OCI-LY3 (cell line): ENCODE results near the gene GRIN2A.

Experiments used
- H2AFZ ChIP-seq: fragments of 200-600, 300-600 bp; shearing (Covaris generic); 2 replicates; pipeline ENCODE4 v1.6.0; 2014; ENCODE audit warnings: antibody characterized with exemption, low read depth, low read length
- H3K27ac ChIP-seq: fragments of 200-600, 300-600 bp; sonication (generic); 2 replicates; pipeline ENCODE4 v1.5.1; 2014; ENCODE audit warnings: mild to moderate bottlenecking, low read length, moderate library complexity, mixed read lengths
- H3K27me3 ChIP-seq: fragments of 200-600, 300-600 bp; sonication (generic); 2 replicates; pipeline ENCODE4 v1.6.1; 2014; ENCODE audit warnings: low read depth, low read length, mixed read lengths
- H3K36me3 ChIP-seq: fragments of 200-600, 300-600 bp; sonication (generic); replicated peaks from 2 replicates; pipeline ENCODE3; 2014; ENCODE audit warnings: low read depth, low read length, mixed read lengths
- H3K4me1 ChIP-seq: fragments of 300-600, 200-600 bp; sonication (generic); 2 replicates; pipeline ENCODE4 v1.6.1; 2014; ENCODE audit warnings: low read length, mixed read lengths
- H3K4me2 ChIP-seq: fragments of 200-600, 300-600 bp; sonication (generic); 2 replicates; pipeline ENCODE4 v1.6.1; 2014; ENCODE audit warnings: low read length, mixed read lengths
- H3K4me3 ChIP-seq: fragments of 300-600, 200-600 bp; sonication (generic); 2 replicates; pipeline ENCODE4 v1.5.1; 2014; ENCODE audit warnings: antibody characterized with exemption, mild to moderate bottlenecking, low read length, moderate library complexity
- H3K79me2 ChIP-seq: fragments of 300-600, 200-600 bp; shearing (Covaris generic); 2 replicates; pipeline ENCODE4 v1.6.1; 2014; ENCODE audit warnings: mild to moderate bottlenecking, low read length, mixed read lengths
- H3K9ac ChIP-seq: fragments of 300-600, 200-600 bp; shearing (Covaris generic); 2 replicates; pipeline ENCODE4 v1.6.0; 2014; ENCODE audit warnings: mild to moderate bottlenecking, low read length, moderate library complexity
- H3K9me3 ChIP-seq: fragments of 200-600, 300-600 bp; shearing (Covaris generic); 2 replicates; pipeline ENCODE4 v1.6.1; 2014; ENCODE audit warnings: low read length, mixed read lengths; ENCODE audit not compliant: insufficient read depth
- H4K20me1 ChIP-seq: fragments of 200-600, 300-600 bp; sonication (generic); 2 replicates; pipeline ENCODE4 v1.6.1; 2016; ENCODE audit warnings: low read length, mixed read lengths; ENCODE audit not compliant: insufficient read depth
- CTCF ChIP-seq: fragments of 200-600, 300-600 bp; sonication (generic); IDR thresholded peaks from 2 replicates; pipeline ENCODE4 v1.5.1; 2014; ENCODE audit warnings: antibody characterized with exemption, low read length, low read depth
- EZH2phosphoT487 ChIP-seq: fragments of 200-600 bp; shearing (Covaris generic); IDR thresholded peaks from 2 replicates; pipeline ENCODE4 v1.6.1; 2018; ENCODE audit warnings: antibody characterized with exemption, mixed run types, low read depth

GRIN2A gene

GRCh38 chr16:10156099-10156498 lies 26.1 kb downstream of the GRIN2A start:
- TF ChIP-seq CTCF (no peak), EZH2phosphoT487 (no peak)
- Histone ChIP-seq H4K20me1 (no peaks in the 10 kb centered on the region), H3K27ac (no peak overlapping the region)

GRCh38 chr16:10154389-10154788 lies 27.8 kb downstream of the GRIN2A start:
- no peaks in the 10 kb centered on the region for H3K9me3 ChIP-seq
- H3K79me2 ChIP-seq, result no peaks in the 10 kb centered on the region
- TF ChIP-seq EZH2phosphoT487 (no peak), CTCF (no peak)
- no peaks in the 10 kb centered on the region for H3K4me1 ChIP-seq
- no peak overlapping the region for H3K4me3 ChIP-seq
- H3K36me3 ChIP-seq, result no peaks in the 10 kb centered on the region
- no peak overlapping the region for H3K9ac ChIP-seq
- H2AFZ ChIP-seq, result no peak overlapping the region
- peaks cover 12% of the 10 kb centered on the region for H3K27me3 ChIP-seq
- H3K4me2 ChIP-seq, result no peak overlapping the region
- no peaks in the 10 kb centered on the region for H4K20me1 ChIP-seq
- H3K27ac ChIP-seq, result no peak overlapping the region

More at GRCh38 chr16:10156099-10156498, 26.1 kb downstream of the GRIN2A start:
- H3K9ac ChIP-seq, result no peak overlapping the region
- H3K36me3 ChIP-seq, result no peaks in the 10 kb centered on the region
- H3K79me2 ChIP-seq, result no peaks in the 10 kb centered on the region
- H3K4me2 ChIP-seq, result no peak overlapping the region
- H2AFZ ChIP-seq, result no peak overlapping the region
- no peaks in the 10 kb centered on the region for H3K9me3 ChIP-seq
- no peaks in the 10 kb centered on the region for H3K4me1 ChIP-seq
- H3K27me3 ChIP-seq, result peaks cover 6% of the 10 kb centered on the region
- H3K4me3 ChIP-seq, result no peak overlapping the region

GRCh38 chr16:10153985-10154384 lies 28.2 kb downstream of the GRIN2A start:
- peaks cover 14% of the 10 kb centered on the region for H3K27me3 ChIP-seq
- TF ChIP-seq EZH2phosphoT487 (no peak), CTCF (no peak)
- H3K4me2 ChIP-seq, result no peak overlapping the region
- H3K9me3 ChIP-seq, result no peaks in the 10 kb centered on the region
- no peaks in the 10 kb centered on the region for H3K36me3 ChIP-seq
- H3K4me1 ChIP-seq, result no peaks in the 10 kb centered on the region
- H3K27ac ChIP-seq, result no peak overlapping the region
- H3K79me2 ChIP-seq, result no peaks in the 10 kb centered on the region
- H4K20me1 ChIP-seq, result no peaks in the 10 kb centered on the region
- no peak overlapping the region for H3K4me3 ChIP-seq
- no peak overlapping the region for H2AFZ ChIP-seq
- H3K9ac ChIP-seq, result no peak overlapping the region

GRCh38 chr16:10151718-10152117 lies 30.5 kb downstream of the GRIN2A start:
- Histone ChIP-seq H3K27ac (no peak overlapping the region), H3K4me3 (no peak overlapping the region), H3K36me3 (no peaks in the 10 kb centered on the region), H3K4me1 (no peaks in the 10 kb centered on the region), H3K79me2 (no peaks in the 10 kb centered on the region), H3K9ac (no peak overlapping the region), H2AFZ (no peak overlapping the region), H3K9me3 (no peaks in the 10 kb centered on the region), H4K20me1 (no peaks in the 10 kb centered on the region), H3K4me2 (no peak overlapping the region), H3K27me3 (peaks cover 22% of the 10 kb centered on the region)
- TF ChIP-seq EZH2phosphoT487, result no peak
- TF ChIP-seq CTCF, result no peak
